Measurements from ENCODE around the gene ANXA9.

Gene ANXA9

GRCh38 chr1:150981805-150982712 is at the start of gene ANXA9:
Gene ANXA9 (plus strand): TSS chr1:150982292. CDS start chr1:150983106, 814 bp downstream.
- no peak for DNase-seq

- DNase-seq = no peak
These were observed 37.2 kb upstream of the ANXA9 start for GRCh38 chr1:150944856-150945255.

GRCh38 chr1:150954708-150955107 is 27.4 kb upstream of the ANXA9 start:
- no peak for DNase-seq

GRCh38 chr1:150955280-150955679 is 26.8 kb upstream of the ANXA9 start:
- DNase-seq = no peak

GRCh38 chr1:150957666-150958065 is 24.4 kb upstream of the ANXA9 start:
- no peak for DNase-seq

- DNase-seq = no peak
These were observed 21.4 kb upstream of the ANXA9 start for GRCh38 chr1:150960646-150961045.

GRCh38 chr1:150961756-150962155 is 20.3 kb upstream of the ANXA9 start:
- DNase-seq = no peak

GRCh38 chr1:150963321-150964163 is 18.6 kb upstream of the ANXA9 start:
- DNase-seq = no peak

GRCh38 chr1:150964164-150964489 is 18.0 kb upstream of the ANXA9 start:
- no peak for DNase-seq

GRCh38 chr1:150965605-150966004 is 16.5 kb upstream of the ANXA9 start:
- no peak for DNase-seq

GRCh38 chr1:150966011-150966410 is 16.1 kb upstream of the ANXA9 start:
- no peak for DNase-seq

- DNase-seq = no peak
These were observed 14.2 kb upstream of the ANXA9 start for GRCh38 chr1:150967936-150968335.

GRCh38 chr1:150968491-150968890 is 13.6 kb upstream of the ANXA9 start:
- DNase-seq = no peak

GRCh38 chr1:150969626-150970025 is 12.5 kb upstream of the ANXA9 start:
- no peak for DNase-seq

GRCh38 chr1:150970808-150971582 is 11.1 kb upstream of the ANXA9 start:
- DNase-seq = no peak

GRCh38 chr1:150971583-150972416 is 10.3 kb upstream of the ANXA9 start:
- peak; percentile 94 for DNase-seq

GRCh38 chr1:150972417-150972940 is 9.6 kb upstream of the ANXA9 start:
- DNase-seq = peak; percentile 94

GRCh38 chr1:150973258-150973835 is 8.7 kb upstream of the ANXA9 start:
- no peak for DNase-seq

GRCh38 chr1:150973836-150974579 is 8.1 kb upstream of the ANXA9 start:
- peak; percentile 93 for DNase-seq

- peak; percentile 97 for DNase-seq
These were observed 7.3 kb upstream of the ANXA9 start, which contains the start of gene CERS2 for GRCh38 chr1:150974580-150975478. Gene CERS2 (minus strand): TSS chr1:150974835. CDS start chr1:150969090, 5,745 bp downstream.
